ENCODE results near the gene CFAP20DC.

- no peak for TF ChIP-seq ZBTB7A (tag by site-specific recombination; IDR thresholded peaks at IDR 0.05; ENCODE audit: low read depth)
- TF ChIP-seq, protein P1, sequence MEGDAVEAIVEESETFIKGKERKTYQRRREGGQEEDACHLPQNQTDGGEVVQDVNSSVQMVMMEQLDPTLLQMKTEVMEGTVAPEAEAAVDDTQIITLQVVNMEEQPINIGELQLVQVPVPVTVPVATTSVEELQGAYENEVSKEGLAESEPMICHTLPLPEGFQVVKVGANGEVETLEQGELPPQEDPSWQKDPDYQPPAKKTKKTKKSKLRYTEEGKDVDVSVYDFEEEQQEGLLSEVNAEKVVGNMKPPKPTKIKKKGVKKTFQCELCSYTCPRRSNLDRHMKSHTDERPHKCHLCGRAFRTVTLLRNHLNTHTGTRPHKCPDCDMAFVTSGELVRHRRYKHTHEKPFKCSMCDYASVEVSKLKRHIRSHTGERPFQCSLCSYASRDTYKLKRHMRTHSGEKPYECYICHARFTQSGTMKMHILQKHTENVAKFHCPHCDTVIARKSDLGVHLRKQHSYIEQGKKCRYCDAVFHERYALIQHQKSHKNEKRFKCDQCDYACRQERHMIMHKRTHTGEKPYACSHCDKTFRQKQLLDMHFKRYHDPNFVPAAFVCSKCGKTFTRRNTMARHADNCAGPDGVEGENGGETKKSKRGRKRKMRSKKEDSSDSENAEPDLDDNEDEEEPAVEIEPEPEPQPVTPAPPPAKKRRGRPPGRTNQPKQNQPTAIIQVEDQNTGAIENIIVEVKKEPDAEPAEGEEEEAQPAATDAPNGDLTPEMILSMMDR (tag by site-specific recombination; IDR thresholded peaks at IDR 0.05): no peak
- no peak for TF ChIP-seq ZEB2 (tag by site-specific recombination; IDR thresholded peaks at IDR 0.05)
- no peak for TF ChIP-seq ZNF510 (tag by site-specific recombination; IDR thresholded peaks at IDR 0.05; ENCODE audit: insufficient replicate concordance)
- no peak for TF ChIP-seq ZNF843 (tag by site-specific recombination; IDR thresholded peaks at IDR 0.05)
- no peak for TF ChIP-seq ZNF37A (tag by site-specific recombination; IDR thresholded peaks at IDR 0.05)
- TF ChIP-seq, protein P2, sequence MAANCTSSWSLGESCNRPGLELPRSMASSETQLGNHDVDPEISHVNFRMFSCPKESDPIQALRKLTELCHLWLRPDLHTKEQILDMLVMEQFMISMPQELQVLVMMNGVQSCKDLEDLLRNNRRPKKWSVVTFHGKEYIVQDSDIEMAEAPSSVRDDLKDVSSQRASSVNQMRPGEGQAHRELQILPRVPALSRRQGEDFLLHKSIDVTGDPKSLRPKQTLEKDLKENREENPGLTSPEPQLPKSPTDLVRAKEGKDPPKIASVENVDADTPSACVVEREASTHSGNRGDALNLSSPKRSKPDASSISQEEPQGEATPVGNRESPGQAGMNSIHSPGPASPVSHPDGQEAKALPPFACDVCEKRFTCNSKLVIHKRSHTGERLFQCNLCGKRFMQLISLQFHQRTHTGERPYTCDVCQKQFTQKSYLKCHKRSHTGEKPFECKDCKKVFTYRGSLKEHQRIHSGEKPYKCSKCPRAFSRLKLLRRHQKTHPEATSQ (tag by site-specific recombination; IDR thresholded peaks at IDR 0.05): no peak
- TF ChIP-seq, protein P3, sequence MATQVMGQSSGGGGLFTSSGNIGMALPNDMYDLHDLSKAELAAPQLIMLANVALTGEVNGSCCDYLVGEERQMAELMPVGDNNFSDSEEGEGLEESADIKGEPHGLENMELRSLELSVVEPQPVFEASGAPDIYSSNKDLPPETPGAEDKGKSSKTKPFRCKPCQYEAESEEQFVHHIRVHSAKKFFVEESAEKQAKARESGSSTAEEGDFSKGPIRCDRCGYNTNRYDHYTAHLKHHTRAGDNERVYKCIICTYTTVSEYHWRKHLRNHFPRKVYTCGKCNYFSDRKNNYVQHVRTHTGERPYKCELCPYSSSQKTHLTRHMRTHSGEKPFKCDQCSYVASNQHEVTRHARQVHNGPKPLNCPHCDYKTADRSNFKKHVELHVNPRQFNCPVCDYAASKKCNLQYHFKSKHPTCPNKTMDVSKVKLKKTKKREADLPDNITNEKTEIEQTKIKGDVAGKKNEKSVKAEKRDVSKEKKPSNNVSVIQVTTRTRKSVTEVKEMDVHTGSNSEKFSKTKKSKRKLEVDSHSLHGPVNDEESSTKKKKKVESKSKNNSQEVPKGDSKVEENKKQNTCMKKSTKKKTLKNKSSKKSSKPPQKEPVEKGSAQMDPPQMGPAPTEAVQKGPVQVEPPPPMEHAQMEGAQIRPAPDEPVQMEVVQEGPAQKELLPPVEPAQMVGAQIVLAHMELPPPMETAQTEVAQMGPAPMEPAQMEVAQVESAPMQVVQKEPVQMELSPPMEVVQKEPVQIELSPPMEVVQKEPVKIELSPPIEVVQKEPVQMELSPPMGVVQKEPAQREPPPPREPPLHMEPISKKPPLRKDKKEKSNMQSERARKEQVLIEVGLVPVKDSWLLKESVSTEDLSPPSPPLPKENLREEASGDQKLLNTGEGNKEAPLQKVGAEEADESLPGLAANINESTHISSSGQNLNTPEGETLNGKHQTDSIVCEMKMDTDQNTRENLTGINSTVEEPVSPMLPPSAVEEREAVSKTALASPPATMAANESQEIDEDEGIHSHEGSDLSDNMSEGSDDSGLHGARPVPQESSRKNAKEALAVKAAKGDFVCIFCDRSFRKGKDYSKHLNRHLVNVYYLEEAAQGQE (tag by site-specific recombination; IDR thresholded peaks at IDR 0.05): no peak
- TF ChIP-seq SP2 (tag by site-specific recombination; IDR thresholded peaks at IDR 0.05): no peak
- TF ChIP-seq KLF16 (tag by site-specific recombination; IDR thresholded peaks at IDR 0.05): no peak
- TF ChIP-seq, protein P4, sequence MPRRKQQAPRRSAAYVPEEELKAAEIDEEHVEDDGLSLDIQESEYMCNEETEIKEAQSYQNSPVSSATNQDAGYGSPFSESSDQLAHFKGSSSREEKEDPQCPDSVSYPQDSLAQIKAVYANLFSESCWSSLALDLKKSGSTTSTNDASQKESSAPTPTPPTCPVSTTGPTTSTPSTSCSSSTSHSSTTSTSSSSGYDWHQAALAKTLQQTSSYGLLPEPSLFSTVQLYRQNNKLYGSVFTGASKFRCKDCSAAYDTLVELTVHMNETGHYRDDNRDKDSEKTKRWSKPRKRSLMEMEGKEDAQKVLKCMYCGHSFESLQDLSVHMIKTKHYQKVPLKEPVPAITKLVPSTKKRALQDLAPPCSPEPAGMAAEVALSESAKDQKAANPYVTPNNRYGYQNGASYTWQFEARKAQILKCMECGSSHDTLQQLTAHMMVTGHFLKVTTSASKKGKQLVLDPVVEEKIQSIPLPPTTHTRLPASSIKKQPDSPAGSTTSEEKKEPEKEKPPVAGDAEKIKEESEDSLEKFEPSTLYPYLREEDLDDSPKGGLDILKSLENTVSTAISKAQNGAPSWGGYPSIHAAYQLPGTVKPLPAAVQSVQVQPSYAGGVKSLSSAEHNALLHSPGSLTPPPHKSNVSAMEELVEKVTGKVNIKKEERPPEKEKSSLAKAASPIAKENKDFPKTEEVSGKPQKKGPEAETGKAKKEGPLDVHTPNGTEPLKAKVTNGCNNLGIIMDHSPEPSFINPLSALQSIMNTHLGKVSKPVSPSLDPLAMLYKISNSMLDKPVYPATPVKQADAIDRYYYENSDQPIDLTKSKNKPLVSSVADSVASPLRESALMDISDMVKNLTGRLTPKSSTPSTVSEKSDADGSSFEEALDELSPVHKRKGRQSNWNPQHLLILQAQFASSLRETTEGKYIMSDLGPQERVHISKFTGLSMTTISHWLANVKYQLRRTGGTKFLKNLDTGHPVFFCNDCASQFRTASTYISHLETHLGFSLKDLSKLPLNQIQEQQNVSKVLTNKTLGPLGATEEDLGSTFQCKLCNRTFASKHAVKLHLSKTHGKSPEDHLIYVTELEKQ (tag by site-specific recombination; IDR thresholded peaks at IDR 0.05; ENCODE audit: borderline replicate concordance): no peak
- no peak for TF ChIP-seq ZNF362 (tag by site-specific recombination; IDR thresholded peaks at IDR 0.05)
- TF ChIP-seq PATZ1 (tag by site-specific recombination; IDR thresholded peaks at IDR 0.05): no peak
Observed at GRCh38 chr3:58793938-58794337, 255.9 kb downstream of the CFAP20DC start.

All from HEK293 (cell line).